NB4 (cell line): ENCODE measurements around the gene CLEC20A.

ENCODE experiments used
- DNase-seq: peaks from one replicate; pipeline ENCODE4 v3.0.0; 2010; ENCODE audit warnings: low read depth
- H3K4me3 ChIP-seq: one replicate; pipeline ENCODE4 v1.5.1; 2011; ENCODE audit warnings: mild to moderate bottlenecking, low read depth, low read length, moderate library complexity
- MAX ChIP-seq: IDR thresholded peaks from 2 replicates; pipeline ENCODE4 v1.6.1; 2011; ENCODE audit warnings: low read depth, low read length
- MYC ChIP-seq: IDR thresholded peaks from 2 replicates; pipeline ENCODE4 v1.6.1; 2011; ENCODE audit warnings: low read depth, low read length
- POLR2A ChIP-seq: IDR thresholded peaks from 2 replicates; pipeline ENCODE4 v1.6.1; 2011; ENCODE audit warnings: mild to moderate bottlenecking; ENCODE audit not compliant: insufficient read length; ENCODE audit errors: extremely low read depth
- TF ChIP-seq, protein P1 (sequence below): IDR thresholded peaks from one replicate; pipeline ENCODE4 v1.5.1; 2012; ENCODE audit warnings: low read depth, low read length

Gene CLEC20A

DNA sequence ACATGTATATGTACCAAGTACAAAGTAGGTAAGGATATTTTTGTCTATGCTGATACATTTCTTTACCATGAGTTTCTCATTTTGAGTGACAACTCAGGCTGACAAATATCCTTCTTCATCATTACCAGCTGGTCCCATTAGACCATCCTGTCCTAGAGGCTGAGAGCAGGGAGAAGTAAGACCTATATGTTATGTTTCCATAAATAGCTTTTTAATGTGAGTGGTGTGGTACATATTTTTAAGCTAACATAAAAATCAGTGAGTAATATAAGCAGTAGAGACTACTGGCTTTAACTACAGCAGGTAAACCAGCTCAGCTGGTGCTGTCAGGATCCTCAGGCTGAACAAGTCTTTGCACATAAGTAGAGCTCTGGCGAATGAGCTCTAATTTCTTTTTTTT lies 62.4 kb downstream of the CLEC20A start:
- no peak for DNase-seq
- no peak for TF ChIP-seq POLR2A
- TF ChIP-seq MAX = no peak
- TF ChIP-seq, protein P1, sequence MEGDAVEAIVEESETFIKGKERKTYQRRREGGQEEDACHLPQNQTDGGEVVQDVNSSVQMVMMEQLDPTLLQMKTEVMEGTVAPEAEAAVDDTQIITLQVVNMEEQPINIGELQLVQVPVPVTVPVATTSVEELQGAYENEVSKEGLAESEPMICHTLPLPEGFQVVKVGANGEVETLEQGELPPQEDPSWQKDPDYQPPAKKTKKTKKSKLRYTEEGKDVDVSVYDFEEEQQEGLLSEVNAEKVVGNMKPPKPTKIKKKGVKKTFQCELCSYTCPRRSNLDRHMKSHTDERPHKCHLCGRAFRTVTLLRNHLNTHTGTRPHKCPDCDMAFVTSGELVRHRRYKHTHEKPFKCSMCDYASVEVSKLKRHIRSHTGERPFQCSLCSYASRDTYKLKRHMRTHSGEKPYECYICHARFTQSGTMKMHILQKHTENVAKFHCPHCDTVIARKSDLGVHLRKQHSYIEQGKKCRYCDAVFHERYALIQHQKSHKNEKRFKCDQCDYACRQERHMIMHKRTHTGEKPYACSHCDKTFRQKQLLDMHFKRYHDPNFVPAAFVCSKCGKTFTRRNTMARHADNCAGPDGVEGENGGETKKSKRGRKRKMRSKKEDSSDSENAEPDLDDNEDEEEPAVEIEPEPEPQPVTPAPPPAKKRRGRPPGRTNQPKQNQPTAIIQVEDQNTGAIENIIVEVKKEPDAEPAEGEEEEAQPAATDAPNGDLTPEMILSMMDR = no peak
- TF ChIP-seq MYC = no peak
- H3K4me3 ChIP-seq = no peak overlapping the region
